Stimulated activated CD4-positive, alpha-beta T cell treated with anti-CD3 and anti-CD28 coated beads, TNF-alpha, amount 100 ng/mL, for 24 hours (primary cell): ENCODE data around the gene NDP.

Source experiments
- DNase-seq, 3 experiments: peaks; one replicate each; pipeline ENCODE4 v3.0.0-alpha.2; 2020; ENCODE audit warnings: low read depth in 3 of 3

The NDP gene, protein sequence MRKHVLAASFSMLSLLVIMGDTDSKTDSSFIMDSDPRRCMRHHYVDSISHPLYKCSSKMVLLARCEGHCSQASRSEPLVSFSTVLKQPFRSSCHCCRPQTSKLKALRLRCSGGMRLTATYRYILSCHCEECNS

DNA sequence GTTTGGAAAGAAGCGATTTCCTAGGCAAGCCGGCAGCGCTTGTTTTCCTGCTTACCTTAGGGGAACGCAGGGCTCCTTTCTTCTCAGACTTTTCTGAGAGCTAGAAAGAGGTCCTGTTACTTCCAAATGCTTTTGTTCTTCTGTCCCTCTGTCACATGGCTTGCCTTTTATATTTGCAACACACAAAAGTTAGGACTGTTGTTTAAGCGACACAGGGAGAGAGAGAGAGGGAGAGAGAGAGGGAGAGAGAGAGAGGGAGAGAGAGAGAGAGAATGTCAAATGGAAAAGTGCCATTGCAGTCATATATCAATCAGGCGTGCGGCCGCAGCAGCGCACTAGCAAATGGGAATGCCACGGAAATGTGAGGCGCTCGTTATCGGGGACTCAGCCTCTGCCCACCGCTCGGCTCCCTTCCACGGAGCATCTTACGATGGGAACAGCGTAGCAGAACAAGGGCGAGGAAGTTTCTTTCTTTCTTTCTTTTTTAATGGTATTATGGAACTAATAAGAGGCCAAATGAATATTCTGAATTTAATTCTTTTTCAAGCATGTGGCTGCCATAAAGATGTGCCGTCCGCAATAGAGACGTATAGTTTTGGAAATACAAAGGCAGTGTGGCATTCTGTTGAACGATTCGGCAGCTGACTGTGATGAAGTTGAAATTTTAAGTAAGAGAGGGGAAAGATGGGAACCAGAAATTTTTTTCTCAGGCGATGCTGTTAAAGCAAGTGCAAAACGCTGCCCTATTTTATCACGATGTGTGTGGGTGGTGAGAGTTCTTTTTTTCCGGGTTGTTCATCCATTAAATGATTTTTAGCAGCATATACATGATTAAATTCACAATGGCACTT, at the start of gene NDP:
TSS of gene NDP (minus strand) at position 142 of the 851 bp plus-strand sequence. CDS start 14,745 bp downstream, outside the sequence.
- DNase-seq = no peak

DNA sequence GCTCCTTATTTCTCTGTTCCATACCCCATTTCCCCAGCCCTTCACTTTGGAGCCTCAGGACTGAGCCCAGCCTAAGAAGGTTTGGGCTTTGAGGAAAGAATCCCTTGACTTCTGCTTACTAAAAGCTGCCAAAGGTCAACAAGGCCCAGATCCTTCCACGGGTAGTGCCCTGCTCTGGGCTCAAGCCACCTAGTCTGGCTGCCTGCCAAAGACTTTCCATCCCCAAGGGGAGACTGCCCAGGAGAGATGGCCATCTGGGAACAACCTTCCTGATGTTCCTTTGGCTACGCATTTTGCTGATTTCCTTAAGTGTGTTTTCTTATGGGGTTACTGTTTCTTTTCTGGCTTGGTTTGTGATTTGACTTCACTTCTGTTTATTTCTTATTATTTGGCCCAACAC, 49.8 kb upstream of the NDP start:
- no peak for DNase-seq

DNA sequence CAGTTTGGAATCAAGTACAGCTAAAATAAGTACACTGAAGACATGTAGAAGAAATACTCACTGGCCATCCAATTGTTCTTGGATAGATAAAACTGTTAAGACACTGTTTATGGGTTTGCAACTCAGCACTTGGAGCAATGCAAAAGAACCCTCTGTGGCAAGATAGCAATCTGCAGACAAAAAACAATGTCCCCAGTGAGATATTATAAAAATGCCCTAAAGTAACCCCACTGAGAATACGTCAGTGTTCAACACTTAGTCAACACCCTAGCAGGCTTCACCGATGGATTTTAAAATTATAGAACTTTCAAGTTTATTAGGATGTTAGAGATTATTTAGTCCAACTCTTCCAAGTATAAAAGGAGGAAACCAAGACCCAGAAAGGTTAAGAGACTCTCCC, 47.5 kb upstream of the NDP start:
- no peak for DNase-seq

DNA sequence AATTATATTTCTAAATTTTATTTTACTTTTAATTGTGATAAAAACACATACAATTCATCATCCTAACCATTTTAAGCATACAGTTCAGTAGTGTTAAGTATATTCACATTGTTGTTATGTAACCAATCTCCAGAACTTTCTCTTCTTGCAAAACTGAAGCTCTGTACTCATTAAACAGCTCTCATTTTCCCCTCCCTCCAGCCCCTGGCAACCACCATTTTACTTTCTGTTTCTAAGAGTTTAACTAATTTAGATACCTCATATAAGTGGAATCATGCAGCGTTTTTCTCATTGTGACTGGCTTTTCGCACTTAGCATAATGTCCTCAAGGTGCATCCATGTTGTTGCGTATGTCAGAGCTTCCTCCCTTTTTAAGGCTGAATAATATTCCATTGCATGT, 46.7 kb upstream of the NDP start:
- DNase-seq = no peak

DNA sequence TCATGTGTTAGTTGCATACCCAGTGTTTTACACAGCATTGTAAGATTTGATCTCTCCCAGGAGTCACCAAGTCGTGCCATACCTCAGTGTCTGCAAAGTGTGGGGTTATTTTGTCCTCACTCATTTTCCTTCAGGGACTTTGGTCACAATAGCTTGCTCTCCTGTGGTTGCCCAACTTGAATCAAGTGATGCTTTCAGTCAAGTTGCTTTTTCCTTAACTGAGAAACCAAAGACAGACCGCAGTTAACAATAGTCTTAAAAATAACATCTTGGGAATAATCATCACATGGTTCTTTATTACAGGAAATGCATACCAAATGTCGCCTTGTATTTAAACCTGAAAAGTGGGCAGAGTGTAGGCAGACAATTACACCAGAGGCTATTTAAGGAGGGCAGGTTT, 44.5 kb upstream of the NDP start:
- DNase-seq = no peak

DNA sequence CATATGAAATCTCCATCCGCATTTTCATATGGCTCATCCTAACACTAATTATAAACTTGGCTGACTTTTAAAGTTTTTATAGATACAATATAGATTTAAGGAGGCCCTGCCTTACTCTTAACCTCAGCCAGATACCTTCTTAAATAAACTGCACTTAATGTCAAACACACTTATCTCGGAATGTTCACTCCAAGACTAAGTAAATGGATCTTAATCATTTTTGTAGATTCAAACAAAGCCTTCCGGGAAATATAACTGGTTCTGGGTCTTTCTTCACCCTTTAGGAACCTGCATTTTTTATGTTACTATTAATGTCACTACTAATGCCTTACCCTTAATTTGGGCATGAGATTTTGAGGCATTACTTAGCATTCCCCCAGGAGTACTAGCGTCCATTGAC, 43.7 kb upstream of the NDP start:
- no peak for DNase-seq

DNA sequence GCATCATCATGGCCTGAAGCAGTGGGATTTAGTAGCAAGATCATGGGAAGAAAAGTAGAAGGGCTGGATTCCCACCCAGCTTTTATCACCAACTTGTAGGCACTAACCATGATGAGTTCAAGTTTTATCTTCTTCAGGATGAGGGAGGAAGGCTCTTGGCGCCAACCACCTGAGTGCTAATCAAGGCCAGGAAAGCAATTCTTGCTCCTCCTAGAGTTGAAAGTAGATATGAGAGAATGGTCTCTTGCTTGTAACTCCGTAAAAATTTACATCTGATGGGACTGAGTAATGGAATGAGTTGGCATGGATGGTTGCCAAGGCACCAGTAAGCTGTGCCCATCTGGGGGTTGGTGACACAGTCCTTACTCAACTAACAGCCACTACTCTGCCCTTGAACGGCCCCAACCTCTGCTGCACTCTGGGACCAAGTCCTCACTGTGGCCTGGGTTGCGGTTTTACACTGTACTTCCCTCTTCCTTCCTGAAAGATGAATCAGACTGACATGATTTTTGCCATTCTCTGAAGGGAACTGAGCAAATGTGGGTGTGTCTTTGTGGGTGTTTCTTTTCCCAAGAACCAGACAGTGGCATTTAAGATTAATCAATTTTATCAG, 39.4 kb upstream of the NDP start:
- peak; percentile 13 to 44 (median 25) for DNase-seq

DNA sequence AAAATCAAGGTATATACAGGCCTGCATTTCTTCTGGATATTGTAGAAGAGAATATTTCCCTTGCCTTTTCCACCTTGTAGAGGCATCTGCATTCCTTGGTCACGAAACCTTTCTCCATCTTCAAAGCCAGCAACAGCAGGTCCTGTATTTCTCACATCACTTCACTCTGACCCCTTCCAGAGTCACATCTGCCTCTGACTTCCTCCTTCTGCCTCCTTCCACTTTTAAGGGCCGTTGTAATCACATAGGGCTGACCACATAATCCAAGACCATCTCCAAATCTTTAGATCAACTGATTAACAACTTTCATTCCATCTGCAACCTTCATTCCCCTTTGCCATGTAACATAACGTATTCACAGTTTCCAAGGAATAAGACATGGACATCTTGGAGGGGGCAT, 38.3 kb upstream of the NDP start:
- DNase-seq = no peak

DNA sequence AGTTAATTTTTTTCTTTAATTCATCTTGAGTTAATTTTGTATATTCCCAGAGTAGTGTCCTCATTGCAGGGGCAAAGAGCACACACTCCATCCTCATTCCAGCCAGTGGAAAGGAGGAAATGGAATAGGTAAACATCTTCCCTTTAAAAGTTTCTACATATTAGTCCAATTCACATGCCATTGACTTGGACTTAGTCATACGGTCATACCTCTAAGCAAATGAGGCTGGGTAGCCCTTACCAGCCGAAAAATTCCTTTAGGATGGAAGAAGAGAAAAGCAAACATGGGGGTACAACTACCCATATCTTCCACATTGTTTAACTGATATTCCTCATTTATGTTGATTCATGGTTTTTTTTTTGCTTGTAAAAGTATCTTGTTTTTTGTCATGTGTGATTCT, 37.4 kb upstream of the NDP start:
- DNase-seq = no peak

DNA sequence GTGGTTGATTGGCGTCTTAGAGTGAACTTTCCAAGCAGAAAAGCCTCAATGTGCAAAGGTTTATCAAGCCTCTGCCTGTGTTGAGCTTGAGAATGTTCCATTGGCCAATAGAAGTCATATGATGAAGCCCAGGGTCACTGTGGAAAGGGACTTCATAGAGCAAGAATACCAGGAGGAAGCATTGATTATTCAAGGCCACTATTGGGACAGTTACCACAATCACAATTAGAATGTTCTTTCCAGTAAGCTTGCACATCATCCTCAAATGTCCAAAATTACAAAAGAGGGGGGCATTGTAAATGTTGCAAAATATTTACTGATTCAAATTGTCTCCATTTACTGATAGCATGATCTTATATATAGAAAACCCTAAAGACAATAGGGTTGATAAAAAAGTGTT, 32.9 kb upstream of the NDP start:
- DNase-seq = no peak

DNA sequence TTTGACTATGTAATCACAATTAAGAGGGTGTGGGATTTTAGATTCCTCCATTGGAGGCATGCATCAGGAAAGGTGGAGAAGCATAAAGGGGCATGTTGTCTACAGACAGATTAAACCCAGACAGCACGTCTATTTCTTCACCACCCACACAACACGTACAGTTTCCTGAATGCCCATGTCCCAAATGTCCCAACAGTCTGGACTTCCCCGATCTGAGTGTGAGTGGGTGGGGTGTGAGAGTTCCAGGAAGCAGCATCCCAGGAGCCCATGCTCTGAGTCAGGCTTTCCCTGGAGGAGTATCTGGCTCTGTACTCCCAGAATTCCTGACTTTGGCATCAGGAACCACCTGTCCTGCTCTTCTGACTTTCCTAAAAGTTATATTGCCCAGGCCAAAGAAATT, 30.8 kb upstream of the NDP start:
- no peak for DNase-seq

DNA sequence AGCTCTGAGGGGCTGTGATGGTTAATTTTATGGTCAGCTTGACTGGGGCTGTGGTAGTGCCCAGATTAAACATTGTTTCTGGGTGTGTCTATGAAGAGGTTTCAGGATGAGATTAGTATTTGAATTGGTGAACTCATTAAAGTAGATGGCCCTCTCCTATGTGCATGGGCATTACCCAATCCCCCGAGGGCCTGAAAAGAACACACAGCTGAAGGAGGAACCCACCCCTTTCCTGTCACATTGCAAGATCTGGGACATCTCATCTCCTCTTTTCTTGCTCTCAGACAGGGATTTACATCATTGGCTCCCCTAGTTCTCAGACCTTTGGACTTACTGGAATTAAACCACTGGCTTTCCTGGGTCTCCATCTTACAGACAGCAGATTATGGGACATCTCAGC, 29.4 kb upstream of the NDP start:
- DNase-seq = no peak

DNA sequence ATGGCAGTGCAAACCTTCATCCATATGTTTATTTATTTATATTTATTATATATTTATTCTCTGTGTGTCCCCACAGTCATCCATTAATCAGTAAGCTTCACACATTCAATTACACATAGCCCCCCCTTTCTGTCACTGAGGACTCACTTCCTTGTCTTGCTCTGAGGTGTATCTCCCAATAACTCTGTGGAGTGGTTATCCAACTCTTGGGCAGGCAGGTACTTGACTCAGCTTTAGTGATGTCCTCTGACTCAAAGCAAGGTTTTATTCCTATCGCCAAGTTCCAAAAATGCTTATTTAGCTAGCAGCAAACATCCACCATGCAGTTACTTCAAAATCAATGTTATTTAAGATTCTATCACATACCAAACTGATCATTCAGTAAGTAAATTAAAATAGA, 25.2 kb upstream of the NDP start:
- no peak for DNase-seq

DNA sequence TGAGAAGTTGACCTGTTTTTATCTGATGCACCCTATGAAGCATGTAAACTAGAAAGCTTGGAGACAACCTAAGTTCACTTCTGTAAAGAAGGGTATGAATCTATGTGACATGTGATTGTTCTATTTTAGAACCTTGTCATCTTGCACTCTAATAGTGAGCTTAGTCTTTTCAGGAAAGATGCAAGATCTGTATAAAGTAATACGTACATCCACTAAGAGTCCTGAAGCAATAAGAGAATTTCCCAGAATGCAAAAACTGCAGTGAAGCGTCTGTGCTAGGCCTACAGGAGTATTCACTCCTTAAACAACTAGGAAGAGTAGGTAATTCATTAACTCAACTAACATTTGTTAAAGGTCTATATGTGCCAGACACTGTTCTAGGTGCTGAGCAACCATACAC, 23.3 kb upstream of the NDP start:
- no peak for DNase-seq

DNA sequence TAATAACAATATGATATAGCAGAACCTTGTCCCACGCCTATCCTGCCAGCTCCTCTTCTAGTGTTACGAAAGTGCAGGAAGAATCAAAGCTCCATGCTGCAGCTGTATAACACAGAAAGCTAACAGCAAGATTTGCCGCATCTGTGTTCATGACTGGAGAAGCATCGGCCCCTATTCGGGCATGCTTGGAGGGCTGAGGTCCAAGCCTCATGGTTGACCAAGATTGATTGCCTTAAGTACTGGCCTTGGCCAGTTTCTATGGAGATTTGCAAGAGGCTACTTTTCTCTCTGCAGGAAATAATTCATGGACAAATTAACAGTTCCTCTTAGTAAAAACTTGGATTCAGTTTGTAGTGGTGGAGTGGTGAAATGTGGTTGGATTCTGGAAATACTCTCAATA, 12.9 kb upstream of the NDP start:
- no peak for DNase-seq

DNA sequence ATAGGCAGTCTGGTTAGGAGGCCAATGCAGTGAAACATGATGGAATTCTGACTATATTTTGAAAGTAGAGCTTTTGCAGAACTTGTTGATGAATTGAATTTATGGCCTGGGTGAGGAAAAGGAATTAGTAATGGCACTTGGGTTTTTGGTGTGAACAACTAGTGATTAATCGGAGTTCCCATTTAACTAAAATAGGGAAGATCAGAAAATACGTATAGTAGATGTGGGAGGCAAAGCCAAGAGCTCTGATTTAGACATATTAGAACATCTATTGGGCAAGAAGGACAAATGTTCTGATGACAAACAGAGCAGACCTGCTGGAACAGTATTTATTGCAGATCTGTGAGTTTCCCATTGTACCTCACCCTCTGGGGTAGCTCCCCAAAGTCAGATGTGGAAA, 12.3 kb upstream of the NDP start:
- DNase-seq = no peak

DNA sequence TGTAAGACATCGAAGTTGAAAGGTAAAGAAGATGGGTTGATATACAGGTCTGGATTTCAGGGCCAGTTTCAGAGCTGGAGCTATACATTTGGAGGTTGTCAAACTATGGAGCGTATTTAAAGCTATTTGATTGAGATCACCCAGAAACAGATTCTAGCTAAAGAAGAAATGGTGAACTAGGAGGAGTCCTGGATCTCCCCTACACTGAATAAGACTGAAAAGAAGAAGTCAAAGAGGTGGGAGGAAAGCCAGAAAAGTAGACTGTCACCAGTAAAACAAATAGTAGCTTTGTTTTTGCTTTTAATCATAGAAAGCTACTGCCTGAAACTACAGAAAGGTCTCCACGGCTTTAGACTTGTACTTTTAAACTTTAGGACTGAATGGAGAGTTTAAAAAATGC, 5.0 kb upstream of the NDP start:
- no peak for DNase-seq

DNA sequence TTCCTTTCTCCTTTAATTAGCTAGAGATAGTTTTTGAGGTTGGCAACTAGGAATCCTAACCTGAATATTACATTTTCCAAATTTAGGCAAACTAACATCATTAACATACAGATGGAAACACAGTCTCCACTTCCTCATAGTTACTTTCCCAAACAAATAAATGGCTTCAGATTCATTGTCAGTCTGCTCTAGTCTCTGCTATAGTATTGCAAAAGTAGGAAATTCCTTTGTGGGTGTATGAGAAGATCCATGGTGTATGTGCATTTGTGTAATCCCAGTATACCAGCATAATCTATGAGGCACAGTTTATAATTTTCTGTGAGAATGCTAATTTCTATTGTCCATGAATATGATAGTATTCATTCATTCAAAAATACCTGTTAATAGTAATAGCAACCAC, 3.0 kb upstream of the NDP start:
- no peak for DNase-seq

DNA sequence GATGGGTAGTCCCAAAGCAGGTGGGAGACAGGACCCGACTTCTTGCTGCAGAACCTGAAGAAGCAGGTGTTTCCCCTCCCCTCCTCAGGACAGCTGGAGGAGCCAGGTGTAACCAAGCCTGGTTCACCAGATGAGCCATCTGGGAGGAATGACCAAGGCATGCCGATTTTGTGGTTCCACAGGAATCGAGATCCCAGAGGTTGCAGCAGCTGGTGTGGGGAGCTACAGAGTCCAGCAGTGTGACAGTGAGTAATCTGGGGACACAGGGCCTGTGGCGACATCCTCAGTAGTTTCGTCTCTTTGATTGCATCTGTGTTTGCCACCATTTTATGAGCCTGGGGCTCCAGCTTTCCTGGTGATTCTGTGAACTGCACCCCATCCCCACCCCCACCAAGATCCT, 2.6 kb upstream of the NDP start:
- DNase-seq = no peak

DNA sequence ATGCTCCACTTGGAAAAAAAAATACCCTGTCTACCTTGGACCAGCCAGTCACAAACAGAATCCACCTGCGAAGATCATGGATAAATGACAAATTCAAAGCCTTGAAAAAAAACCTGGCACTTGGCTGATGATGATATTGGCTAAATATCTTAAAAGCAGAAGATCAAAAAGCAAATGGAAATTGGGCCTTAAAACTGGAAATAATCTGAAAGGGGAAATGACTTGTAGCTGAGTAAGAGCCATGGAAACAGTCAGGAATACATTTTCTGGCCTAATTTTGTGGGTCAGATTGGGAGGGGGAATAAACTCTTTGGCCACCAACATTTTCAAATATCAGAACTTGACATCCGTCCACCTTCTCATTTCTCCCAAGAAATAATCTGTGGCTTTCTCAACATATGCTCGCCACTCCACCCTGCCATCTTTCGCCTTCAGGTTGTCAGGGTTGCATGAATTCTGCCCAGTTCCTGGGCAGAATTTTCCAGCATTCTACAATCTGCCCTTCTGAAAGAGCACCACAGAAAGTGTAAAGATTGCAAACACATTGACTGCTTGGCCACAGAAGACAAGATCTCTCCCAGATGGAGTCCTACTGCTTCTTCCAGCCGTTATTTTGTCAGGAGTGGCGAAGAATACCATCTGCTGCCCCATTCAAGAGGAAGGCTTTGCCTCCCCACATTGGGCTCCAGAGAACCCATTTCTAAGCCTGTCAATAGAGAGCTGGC, 1.7 kb upstream of the NDP start:
- DNase-seq = no peak

DNA sequence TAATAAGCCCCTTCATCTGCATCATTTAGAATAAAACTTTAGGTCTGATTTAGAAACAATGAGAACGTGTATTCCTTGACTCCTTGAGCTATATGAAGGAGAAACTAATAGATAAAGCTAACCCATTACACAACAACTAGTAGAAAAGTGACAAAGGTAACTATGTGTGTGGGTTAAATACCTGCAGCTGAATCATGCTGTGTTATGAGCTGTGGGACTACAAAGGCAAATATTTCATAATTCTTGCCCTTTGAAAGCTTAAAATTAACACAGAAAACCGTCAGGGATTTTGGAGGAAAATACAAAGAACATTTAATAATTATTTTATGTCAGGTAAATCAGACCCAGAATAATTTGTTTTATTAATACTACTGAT, 898 bp upstream of the NDP start:
- DNase-seq = no peak
